ENCODE measurements around the gene FBXL4.

Gene FBXL4

DNA sequence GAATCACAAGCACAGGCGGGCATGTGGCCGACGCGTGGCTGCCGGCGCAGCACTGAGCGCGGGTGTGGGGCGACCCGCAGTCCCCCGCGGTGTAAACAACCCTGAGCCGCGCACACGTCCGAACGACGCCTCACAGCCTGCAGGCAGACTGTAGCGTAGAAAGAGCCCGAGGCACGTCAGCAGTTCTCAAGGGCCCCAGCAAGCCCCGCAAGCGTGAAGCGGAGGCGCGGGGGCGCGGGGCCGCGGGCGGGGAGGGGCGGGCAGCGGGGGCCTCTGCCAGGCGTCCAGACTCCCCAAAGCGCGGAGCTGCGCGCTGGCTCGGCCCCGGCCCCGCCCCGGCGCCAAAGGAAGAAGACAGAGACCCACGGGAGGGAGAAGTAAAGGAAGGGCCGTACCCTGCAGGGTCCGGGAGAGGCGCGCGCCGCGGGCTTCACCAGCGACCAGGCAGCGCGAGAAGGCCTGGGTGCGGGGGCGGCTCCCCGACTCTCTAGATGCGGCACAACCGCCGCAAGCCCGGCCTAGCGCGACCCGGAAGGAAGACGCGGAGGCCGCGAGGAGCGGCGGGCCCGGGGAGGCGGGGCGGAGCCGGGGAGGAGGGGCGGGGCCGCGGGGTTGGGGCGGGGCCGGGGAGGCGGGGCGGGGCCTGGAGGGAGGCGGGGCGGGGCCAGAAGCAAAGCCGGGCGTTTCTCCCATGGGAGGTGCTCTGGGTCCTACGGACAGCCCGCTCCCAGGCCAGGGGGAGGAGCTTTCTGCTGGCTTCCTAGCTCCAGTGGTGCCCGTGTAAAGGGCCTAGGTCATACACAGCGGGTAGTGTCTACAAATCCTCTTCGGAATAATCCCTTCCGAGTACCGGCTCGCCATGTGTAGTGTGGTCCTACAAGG, at the start of gene FBXL4:
FBXL4 (minus strand) TSS at position 536 of the 882 bp plus-strand sequence. CDS start 20,958 bp downstream, outside the sequence.
- peak; percentile 96 for DNase-seq (ENCODE audit: low spot score)

DNA sequence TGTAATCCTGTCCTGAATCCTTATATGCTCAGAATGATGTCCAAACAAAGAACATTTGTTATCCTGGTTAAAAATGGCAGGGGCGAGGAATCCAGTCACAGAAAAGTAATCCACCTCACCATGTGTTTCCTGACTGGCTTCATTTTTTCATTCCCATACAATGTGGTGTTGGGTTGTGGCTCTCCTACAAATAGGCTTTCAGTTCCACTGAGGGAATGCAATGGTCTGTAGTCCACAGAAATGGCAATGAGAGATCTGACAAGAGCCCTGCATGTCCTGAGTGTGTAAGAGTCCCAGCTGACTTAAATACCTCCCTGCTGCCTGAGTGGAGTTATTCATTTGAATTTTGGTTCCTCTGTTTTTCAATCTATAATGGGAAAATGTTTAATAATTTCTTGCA, 47.4 kb upstream of the FBXL4 start:
- no peak for DNase-seq (ENCODE audit: low spot score)

DNA sequence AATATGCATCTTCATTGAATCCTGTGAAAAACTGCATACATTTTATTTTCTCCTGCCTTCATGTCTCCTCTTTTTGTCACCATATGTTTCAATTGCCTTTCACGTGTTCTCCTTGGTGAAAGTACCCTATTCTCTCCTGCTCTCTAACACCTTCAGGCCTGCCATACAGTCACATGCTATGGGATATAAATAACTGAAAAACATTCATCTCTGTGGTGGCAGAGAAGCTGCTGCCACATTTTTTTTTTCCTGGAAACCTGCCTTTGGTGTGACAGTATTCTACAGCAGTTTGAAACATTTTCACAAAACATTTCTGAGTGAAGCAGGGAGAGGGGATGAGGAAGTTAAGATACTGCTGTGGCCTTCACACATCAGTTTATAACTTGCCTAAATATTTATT, 44.8 kb upstream of the FBXL4 start:
- no peak for DNase-seq (ENCODE audit: low spot score)

DNA sequence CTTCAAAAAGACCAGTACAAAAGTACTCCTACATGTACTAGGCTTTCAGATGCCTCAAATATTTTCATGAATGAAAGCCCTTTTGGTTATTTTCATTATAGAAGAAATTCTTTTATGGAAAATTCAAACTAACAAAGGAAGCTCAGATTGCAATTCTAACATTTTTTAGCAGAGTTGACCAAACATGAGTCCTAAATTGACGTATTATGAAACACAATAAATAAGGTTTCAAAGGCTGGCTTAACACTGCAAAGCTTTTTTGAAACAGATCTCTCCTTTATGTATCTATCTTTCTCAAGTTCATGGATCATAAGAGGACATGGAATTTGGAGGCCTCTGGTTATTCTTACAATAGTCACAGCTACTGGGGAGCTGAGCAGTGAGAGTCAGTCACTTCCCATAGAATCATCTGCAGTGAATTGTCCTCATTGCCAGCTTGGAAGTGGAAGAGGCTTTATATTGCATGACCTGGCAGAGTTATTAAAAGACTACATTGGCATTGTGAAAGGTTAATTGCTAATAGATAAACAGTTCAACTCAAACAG, 38.4 kb upstream of the FBXL4 start:
- DNase-seq (ENCODE audit: low spot score): no peak

DNA sequence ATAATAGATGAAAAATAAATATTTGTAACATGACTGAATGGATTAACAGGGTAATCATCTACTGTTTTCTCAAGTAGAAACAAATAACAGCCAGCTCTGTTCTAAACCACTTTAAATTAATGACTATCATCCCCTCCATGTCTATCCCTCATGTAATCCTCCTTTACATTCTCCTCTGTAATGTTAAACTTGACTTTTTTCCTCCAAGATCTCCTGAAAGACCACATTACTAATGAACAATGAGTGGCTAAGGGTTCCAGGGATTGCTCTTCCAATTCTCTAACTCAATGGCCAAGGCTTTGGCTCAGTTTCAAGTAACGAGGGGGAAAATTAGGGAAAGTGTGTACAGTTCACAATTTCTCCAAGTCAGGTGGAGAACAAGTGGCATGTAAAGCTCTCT, 37.6 kb upstream of the FBXL4 start:
- no peak for DNase-seq (ENCODE audit: low spot score)

DNA sequence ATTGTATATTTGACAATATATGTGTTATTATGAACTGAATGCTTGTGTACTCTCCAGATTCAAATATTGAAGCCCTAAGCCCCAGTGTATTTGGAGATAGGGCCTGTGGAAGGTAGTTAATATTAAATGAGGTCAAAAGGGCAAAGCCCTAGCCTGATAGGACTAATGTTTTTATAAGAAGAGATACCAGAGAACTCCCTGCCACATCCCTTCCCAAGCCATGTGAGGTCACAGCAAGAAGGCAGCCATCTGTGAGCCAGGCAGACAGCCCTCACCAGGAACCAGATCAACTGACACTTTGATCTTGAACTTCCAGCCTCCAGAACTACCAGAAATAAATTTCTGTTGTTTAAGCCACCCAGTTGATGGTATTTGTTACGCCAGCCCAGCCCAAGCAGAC, 36.4 kb upstream of the FBXL4 start:
- no peak for DNase-seq (ENCODE audit: low spot score)

DNA sequence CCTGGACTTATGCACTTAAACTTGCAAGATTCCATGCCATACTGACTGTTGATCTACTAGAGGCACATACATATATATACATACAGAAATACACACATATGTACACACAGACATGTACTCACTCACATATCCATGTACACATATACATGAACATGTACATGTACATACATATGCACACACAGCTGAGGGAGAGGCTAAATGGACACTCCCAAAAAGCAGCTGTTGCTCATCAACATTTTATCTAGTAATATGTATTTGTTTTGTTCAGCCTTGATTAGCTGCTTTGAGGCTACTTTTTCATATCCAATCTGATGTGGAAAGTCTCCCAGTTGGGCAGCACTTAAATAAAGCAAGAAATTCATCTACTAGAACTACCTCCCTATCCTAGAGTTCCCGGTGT, 33.7 kb upstream of the FBXL4 start:
- no peak for DNase-seq (ENCODE audit: low spot score)

DNA sequence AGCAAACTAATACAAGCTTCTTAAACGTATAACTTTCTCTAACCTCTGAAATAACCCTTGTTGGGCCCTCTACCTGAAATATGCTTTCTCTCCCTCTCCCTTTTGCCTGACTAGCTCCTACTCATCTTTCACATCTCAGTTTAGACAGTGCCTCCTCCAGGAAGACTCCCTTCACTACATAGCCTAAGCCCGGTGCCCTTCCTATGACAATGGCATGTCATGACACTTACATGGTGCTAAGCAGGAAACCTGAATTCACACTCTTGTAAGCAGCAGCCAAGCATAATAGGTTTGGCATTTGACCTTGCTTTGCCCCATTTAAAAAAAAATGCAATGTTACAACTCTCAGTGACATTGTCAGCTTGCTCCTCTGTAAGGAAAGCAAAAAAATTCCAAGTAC, 33.1 kb upstream of the FBXL4 start:
- DNase-seq (ENCODE audit: low spot score): no peak

DNA sequence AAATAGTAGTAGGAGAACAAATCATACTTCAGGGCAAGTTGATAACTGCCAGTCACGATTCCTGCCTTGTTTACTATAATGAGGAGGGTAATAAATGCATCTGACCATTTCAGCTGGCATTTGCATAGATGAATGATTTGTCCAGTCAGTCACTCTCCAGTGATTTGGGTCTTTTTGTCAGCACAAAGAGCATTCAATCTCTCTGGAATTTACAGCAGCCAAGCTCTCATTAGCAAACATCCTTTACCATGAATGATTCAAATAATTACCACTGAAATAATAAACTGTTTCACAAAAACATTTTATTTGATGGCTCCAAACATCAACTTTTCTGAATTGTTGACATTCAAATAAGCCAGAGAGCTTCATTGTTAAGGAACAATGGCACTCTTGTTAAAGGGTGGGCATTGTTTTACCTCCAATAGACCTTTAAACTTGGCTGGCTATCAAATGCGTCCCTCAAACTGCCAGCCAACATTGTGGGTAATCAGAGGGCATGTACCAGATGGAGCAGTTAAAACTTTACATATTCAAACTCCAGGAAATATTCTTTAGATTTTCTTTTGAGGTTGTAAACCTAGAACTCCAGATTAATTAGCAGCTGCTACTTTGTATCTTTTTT, 30.0 kb upstream of the FBXL4 start:
- DNase-seq (ENCODE audit: low spot score): no peak

DNA sequence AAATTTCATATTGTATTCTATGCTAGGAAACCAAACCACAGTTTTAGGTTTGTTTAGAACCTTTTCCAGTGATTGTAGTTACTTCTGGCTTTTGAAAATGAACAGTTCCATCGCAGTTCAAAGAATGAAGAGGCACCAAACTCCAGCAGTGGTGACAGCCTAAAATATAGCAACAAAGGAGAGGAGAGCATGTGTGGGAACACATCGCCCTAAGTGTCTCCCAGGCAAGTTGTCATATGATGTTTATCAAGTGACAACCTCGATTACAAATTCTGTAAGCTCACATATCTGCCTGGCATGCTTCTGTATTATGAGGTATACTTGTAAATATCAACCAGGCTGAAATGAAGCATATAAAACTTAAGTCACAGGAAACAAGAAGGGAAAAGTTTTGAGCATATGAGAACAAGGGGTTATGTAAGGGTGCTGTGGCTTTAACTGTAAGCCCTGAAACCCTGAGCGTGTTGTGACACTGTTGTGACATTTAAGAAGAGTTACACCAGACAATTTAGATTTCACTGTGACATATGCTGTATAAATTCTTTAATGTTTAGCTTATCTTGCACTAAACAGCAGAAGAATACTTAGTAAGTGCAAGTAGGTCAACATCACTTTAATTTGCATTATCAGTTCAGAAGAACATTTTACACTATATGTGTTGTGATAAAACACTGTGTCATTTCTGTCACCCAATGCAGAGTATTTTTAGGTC, 29.1 kb upstream of the FBXL4 start:
- DNase-seq (ENCODE audit: low spot score): no peak

DNA sequence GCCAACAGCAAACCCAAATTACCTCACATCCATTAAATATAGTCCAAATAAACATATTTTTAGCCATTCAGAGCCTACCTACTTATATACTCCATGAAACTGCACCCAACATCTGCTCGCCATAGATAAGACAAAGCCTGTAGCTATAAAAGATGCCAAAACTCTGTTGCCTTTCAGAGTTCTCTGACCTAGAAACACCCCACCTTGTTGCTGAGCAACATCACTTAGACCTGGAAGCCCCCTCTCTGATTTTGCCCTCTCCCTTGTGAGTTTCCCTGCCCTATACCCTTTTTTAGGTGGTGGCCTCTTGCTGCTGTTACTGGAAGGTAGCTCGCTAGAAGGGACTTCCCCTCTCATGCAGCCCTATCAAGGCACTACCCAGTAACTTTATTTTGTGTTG, 27.7 kb upstream of the FBXL4 start:
- DNase-seq (ENCODE audit: low spot score): no peak

DNA sequence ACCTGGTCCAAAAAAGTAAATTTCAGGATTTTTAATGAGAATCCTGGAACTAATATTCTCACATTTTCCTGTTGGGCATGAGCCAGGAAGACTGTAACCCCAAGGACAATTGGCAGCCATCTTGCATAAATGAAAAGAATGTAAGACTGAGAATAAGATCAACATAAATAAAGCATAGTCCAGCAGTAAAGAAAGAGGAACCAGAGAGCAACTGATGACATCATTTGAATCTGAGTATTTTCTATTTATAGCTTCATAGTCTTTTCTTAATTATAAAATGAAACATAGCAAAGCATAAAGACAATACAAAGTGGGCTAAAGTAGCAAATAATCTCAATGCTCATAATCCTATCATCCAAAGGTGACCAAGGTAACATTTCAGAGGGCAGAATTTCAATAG, 26.6 kb upstream of the FBXL4 start:
- DNase-seq (ENCODE audit: low spot score): no peak

DNA sequence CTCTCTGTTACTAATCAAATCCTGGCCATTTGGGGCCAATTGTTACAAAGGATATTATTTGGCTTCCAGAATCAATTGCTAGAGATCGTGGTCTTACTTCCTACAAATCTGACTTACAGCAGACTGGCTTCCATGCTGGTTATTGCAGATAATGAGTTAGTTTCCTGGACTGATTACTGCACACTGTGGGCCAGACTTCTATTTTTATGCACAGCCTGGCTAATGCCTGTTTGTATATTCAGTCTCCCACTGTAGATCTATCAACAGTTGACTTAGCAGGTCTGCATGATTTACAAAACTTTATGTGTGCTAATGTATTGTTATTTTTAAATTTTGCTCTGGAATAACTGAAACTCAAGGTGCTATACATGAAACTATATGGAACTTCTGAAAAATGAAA, 25.8 kb upstream of the FBXL4 start:
- no peak for DNase-seq (ENCODE audit: low spot score)

DNA sequence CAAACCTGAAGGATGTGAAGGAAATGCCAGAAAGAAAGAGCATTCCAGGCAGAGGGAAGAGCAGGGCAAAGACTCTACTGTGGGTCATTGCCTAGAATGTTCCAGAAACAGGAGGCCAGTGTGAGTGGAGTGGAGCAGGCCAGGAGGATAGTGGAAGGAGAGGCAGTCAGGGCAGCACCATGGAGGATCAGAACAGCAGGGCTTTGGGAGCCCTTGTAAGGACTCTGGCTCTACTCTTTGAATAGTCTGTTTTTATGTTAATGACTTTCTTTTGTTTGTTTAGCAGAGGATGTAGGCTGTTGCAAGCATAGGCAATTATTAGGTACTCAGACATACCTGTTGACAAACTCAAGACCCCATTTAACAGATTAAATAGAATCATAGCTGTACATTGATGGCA, 23.6 kb upstream of the FBXL4 start:
- no peak for DNase-seq (ENCODE audit: low spot score)

DNA sequence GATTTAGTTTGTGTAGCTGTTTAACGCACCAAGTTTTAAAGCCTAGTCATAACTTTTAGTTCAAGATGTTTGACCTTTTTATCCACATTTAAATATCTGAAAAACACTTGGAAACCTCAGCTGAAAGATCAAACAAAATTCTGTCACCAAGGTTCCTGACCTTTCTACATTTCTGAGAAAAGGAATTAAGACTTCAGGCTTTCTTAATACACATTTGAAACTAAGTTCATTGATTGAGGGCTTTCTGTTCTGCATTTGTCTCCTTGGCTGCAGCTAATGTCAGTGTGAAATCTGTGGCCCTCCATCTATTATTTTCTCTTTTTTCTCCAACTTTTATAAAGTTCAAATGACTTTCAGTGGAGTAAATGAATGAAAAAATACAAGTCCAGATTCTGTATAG, 22.7 kb upstream of the FBXL4 start:
- no peak for DNase-seq (ENCODE audit: low spot score)

DNA sequence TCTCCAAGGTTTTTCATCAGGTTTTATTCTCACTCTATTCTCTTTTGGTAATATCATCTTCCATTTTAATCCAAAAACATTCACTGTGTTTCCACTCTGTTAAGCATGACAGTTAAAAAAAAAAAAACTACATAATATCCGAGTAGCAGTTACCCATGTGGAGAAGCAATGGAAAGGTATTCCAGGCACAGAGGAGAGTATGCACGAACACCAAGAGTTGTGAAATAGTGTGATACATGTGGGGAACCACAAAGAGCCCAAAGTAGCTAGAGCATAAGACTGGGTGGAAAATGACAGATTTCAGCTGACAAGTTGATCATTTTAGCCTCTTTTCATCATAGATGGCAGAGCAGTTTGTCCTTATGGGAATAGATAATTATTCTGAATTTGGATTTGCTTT, 19.9 kb upstream of the FBXL4 start:
- DNase-seq (ENCODE audit: low spot score): no peak

DNA sequence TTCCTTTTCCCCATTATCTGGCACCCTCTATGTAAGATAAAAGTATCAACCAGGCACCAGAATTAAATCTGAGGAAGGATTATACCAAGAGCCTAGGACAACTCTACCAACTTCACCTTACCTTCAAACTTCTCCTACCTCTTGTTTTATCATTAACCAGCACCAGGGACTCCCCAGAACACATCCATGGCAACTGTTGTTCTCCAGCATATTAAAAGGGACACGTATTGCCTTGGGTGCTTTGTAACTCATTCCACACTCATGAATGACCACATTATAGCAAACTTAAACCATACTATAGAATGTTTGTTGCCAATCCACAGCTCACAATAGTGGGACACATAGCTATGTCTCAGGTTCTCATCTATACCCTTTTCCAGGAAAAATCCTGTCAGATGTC, 11.9 kb upstream of the FBXL4 start:
- DNase-seq (ENCODE audit: low spot score): no peak

DNA sequence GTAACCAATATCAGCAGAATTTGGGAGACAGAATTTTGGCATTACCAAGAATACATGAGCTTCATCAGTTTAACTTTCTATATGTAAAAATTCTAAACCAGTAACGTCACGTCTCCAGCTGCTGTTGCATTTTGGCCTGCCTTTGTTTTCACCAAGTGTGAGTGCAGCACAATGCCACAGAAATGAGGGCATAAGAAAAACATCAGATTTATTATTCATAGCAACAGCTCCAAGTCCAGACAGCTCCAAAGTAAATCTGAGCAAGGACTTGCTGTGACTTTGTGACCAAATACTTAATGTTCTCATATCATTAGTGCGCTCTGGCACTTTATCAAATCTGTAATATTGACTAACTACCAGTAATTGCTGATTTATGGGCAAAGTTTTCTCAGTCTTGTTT, 11.0 kb upstream of the FBXL4 start:
- no peak for DNase-seq (ENCODE audit: low spot score)

DNA sequence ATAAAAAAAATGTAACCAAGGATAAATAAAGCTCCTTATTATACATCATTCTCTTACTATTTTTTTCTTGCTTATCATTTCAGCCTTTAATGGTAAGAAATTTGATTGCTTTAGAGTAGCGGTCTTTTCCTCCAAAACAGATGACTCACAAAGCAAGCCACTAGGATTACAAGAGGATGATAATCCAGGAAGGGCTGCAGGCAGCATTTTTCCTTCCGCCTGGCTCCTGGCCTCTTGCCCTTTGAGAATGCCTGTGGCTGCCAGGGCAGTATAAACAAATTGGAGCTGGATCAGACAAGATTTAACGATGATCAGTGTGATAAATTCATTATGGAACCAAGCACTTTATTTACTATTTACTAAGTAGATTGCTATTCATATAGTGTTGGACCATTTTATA, 9.7 kb upstream of the FBXL4 start:
- DNase-seq (ENCODE audit: low spot score): peak; percentile 50

DNA sequence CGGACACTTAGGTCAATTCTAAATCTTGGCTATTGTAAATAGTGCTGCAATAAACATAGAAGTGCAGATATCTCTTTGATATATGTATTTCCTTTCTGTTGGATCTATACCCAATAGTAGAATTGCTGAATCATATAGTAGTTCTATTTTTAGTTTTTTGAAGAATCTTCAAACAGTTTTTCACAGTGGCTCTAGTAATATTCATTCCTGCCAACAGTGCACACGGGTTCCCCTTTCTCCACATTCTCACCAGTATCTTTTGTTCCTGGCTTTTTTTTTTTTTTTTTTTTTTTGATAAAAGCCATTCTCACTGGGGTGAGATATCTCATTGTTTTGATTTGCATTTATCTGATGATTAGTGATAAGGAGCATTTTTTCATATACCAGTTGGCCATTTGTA, 1.8 kb upstream of the FBXL4 start:
- no peak for DNase-seq (ENCODE audit: low spot score)

DNA sequence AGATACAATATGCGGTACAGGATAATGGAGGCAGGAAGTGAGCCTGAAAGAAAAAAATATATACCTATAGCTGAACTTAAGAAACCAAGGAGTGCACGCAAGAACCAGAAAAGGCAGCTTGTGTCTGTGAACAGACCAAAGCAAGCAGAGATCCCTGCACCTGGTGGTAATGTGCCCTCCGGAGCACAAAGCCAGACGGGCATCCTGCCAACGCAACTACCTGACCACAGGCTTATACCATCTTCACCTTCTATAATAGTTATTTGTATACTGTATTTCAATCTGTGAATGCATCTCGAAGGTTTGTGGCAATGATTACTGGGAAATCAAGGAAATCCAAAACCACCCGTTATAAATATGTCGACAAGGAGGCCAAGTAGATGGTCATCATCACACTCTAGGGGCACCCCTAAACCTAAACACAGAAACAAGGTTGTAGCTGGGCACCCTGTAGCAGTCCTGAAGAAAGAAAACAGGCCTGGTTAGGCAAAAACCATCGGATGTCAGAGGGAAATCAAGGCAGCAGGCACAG, 801 bp downstream of the FBXL4 start:
- DNase-seq (ENCODE audit: low spot score): no peak

DNA sequence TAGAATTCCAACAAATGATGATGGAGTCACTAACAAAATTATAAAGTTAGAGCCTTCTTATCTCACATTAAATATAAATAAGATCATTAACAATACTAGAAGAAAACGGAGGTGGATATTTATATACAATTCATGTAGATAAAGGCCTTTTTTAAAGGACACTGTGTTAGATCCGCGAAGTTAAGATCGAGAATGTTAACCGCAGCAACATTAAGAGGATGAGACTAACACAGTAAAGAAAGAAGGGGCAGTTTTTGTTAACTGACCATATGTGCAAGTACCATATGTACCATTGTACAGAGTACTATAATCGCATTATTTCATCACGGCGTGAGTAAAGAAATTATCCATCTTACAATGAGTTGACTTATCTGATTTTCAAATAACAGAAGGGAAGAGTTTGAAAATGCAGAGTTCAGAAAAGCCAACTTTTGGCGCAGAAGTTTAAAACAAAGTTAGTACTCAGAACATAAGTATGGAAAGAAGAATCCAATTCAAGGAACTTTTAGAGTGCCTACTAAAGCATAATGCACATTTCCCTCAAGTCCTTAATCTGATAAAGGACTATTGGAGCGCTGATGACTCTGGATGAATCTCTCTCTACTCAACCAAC, 1.4 kb downstream of the FBXL4 start:
- no peak for DNase-seq (ENCODE audit: low spot score)
